AML-193 (cell line): ENCODE results near the gene PARP8.
"Not testable (repeated sequence)": the region's sequence is repeated elsewhere in the genome, so short reads cannot be mapped to it uniquely, and the experiment has no call there.

ENCODE experiments used
- DNase-seq, 2 experiments: peaks; one replicate each; lab custom pipeline; 2025; lab: John Stamatoyannopoulos, UW

The PARP8 gene, protein sequence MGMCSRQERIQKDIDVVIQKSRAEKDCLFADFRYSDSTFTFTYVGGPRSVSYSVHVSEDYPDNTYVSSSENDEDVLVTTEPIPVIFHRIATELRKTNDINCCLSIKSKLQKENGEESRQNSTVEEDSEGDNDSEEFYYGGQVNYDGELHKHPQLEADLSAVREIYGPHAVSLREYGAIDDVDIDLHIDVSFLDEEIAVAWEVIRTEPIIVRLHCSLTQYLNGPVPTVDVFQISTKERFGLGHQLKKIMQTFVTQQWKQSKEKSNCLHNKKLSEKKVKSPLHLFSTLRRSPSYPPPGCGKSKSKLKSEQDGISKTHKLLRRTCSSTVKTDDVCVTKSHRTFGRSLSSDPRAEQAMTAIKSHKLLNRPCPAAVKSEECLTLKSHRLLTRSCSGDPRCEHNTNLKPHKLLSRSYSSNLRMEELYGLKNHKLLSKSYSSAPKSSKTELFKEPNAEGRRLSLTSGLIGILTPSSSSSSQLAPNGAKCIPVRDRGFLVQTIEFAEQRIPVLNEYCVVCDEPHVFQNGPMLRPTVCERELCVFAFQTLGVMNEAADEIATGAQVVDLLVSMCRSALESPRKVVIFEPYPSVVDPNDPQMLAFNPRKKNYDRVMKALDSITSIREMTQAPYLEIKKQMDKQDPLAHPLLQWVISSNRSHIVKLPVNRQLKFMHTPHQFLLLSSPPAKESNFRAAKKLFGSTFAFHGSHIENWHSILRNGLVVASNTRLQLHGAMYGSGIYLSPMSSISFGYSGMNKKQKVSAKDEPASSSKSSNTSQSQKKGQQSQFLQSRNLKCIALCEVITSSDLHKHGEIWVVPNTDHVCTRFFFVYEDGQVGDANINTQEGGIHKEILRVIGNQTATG

DNA sequence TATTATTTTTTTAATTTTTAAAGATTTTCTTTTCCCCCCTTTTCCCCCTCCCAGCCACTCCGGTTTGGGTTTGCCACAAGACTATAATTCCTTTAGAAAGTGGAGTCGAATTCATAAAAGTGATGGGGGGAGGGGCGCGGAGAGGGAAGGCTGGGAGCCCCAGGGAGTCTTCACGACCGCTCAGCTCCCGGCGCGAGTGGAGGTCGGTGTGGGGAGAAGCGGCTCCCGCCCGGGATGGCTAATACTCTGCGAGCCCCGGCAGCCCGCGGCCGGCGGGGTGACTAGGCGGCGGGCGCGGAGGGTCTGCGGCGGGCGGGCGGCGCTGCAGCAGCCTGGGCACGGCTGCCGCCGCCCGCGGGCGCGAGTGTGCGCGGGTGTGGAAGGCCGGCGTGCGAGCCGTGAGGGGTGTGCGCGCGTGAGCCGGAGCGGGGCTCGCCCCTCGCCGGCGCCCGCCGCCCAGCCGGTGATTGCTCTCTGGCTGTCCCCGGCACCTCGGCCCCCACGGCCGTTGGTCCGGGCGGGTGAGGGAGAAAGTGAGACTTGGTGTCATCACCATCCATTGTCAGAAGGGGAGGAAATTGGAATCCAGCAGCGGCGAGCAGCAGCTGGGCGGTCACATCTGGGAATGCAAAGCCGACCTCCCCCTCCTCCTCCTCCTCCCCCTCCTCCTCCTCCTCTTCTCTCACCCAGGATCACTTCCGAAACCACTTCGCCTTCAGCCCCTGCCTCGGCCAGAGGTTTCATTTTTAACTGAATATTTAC lies at the start of gene PARP8:
TSS of gene PARP8 (plus strand) at position 377 of the 762 bp plus-strand sequence. CDS start 459 bp downstream, outside the sequence.
- DNase-seq, result peak; percentile 26 to 30

DNA sequence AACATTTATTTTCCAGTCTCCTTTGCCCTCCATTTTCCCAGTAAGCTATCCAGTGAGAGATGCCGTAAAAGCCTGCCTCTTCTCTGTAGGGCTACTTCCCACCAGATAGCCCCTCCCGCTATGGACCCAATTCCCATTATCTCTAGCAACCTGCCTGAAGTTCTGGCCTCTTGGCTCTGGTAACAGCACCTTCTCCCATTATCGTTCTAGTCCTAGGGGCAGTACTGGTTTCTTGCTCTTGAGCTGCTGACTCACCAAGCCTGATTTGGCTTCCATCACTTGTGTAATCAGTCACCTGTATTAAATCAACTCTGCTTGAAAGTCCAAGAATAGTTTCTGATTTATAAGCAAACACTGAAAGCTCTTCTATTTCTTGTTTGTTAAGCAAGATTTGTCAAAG lies 42.8 kb upstream of the PARP8 start:
- DNase-seq, result no peak

DNA sequence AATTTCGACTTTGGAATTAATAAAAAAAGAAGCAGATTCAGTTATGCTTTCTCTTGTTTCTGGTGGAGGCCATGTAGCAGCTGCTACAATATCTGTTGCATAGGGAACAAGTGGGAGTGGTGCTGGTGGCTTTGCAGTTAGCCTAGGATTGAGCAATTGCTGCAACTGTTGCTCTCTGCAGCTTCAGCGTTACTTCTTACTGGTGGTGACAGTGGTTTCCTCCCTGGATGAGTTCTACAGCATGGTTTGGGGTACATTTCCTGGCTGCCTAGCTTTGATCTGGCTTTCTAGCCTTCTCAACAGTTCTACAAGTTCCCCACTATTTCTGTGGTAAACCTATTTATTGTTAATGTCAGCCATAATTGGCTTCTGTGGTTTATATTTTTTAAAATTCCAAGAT lies 31.6 kb upstream of the PARP8 start:
- DNase-seq, result peak; percentile 87 to 91

DNA sequence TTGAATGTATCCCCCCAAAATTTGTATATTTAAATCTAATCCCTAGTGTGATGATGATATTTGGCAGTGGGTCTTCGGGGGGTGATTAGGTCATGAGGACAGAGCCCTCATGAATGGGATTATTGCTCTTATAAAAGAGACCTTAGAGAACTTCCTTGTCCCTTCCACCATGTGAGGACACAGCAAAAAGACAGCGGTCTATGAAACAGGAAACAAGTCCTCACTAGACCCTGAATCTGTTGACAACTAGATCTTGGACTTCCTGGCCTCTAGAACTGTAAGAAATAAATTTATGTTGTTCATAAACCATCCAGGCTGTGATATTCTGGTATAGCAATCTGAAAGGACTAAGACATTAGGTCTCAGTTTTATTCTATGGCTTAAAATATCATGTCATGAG lies 28.9 kb upstream of the PARP8 start:
- not testable (repeated sequence) for DNase-seq

DNA sequence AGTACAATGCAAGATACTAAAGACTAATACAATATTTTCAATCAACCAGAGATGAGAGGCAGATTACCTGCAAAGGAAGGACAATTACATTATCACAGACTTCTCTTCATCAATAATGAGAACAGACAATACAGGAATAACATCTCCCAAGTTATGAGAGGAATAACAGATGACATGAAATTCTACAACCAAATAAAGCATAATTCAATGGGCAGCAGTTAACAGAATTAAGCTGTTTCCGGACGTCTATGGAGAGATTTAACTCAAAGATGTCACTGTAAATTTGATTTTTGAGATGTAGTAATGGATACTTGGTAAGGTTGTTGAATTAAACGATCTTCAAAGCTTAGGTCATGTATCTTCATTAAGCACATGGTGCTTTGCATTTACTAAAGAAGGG lies 19.8 kb upstream of the PARP8 start:
- DNase-seq, result peak in 1 of 2 experiments; percentile 25

DNA sequence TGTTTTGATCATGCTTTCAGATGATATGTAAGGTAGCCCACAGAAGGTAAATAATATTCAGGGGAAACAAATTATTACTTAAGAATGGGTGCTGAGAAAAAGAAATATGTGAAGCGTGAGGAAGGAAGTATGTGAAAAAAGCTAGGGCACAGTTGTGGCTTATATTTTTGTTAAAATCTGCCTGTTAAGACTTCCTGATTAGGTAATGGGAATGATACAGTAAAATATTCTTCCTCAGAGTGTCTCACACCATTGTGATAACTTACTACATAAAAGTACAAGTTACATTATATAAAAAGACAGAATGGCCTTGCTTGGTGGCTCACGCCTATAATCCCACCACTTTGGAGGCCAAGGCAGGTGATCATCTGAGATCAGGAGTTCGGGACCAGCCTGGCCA lies 18.7 kb upstream of the PARP8 start:
- peak; percentile 72 to 76 for DNase-seq

DNA sequence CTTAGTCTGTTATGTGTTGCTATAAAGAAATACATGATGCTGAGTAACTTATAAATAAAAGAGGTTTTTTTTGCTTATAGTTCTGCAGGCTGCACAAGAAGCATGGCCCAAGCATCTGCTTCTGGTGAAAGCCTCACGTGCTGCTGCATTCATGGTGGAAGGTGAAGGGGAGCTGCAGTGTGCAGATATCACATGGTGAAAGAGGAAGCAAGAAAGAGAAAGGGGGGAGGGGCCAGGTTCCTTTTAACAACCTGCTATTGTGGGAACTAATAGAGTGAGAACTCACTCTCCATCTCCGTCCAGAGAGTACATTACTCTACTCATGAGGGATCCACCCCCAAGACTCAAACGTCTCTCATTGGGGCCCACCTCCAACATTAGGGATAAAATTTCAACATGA lies 12.5 kb upstream of the PARP8 start:
- peak; percentile 85 to 87 for DNase-seq

DNA sequence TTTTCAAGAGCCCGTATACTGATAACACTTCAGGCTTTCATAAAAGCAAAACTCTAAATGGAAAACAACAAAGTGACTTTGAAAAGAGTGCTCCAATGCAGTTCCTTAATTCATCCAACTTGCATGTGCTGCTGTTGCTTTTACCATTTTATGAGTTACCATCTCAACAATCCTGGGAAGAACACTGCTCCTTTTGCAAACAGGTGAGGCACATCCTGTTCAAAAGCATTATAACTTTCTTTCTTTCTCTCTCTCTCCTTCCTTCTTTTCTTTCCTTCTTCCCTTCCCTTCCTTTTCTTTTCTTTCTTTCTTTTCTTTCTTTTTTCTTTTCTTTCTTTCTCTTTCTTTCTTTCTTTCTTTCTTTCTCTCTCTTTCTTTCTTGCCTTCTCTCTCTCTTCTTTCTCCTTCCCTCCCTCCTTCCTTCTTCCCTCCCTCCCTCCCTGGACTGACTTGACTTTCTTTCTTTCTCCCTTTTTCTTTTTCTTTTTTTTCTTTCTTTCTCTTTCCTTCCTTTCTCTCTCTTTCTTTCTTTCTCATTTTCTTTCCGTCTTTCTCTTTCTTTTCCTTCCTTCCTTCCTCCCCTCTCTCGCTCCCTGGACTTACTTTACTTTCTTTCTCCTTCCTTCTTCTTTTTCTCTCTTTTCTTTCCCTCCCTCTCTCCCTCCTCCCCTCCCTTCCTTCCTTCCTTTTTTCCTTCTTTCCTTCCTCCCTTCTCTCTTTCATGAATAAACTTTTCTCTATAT lies 11.2 kb upstream of the PARP8 start:
- DNase-seq, result no peak

DNA sequence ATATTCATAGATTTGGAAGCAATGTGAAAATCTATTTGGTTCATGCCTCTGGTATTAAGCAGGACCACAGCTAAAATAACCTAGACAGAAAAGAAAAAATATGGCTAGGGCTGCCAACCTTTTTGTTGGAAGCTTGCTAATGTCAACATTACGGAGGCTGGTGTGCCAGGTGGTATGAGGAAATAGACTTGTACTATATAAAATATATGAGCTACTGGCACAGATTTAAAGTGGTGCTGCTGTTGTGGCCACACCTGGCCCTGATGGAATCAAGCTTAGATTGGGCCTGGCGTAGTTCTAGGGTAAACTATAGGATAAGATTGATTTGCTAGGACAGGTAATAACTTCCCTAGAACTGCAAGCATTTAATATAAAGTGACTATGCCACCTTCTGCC lies 10.6 kb upstream of the PARP8 start:
- DNase-seq, result no peak

DNA sequence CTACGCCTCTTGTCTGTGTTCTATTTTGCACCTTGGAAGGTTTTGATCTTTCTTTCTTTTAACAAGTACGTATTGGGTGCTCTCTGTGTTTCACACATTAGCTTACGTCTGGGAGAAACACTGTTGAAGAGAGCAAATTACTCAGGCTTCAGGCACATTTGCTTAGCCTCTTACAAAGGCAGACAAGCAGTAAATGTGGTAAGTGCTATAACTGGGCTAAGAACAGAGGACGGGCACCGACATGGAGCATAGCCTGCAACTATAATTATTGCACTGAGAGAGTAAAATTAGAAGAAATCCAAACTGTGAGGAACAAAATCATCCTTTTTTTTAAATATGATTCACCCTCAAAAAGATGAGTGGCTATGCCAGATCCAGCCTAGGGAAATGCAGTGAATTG lies 9.4 kb upstream of the PARP8 start:
- no peak for DNase-seq

DNA sequence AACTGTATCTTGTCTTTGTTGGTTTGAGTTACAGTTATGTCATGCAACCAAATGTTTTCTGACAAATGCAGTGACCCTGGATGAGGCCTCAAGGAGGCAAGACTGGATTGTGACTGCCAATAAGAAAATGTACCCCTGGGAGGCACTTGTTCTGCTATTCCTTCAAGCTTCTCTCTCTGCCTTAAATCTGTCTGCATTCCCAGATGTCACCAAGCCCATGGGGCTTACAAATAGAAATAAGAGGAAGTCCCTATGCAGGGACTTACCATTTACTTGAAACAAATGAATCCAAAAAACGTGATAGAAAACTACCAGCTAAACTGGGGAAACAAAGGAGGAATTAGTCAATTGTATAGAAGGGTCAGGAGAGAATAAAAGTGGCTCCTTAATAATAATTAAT lies 8.2 kb upstream of the PARP8 start:
- peak; percentile 14 to 16 for DNase-seq

DNA sequence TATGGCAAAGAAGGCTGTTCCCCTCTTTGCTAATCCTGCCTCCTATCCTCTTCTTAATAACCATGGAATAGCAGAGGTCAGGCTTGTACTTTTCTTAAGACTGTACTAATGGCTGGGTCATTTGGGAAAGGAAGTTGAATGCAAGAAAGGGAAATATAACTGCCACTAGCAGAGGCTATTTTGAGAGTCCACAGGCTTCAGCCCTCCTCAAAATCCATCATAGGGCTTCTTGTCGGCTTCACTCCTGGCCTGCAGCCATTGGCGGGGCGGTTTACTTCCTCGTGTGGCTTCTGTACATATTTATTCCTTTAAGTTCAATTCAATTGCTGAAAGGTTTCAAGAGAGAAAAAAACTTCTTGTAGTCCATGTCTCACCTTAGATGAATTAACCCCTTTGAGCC lies 2.8 kb upstream of the PARP8 start:
- DNase-seq, result peak; percentile 19 to 23

DNA sequence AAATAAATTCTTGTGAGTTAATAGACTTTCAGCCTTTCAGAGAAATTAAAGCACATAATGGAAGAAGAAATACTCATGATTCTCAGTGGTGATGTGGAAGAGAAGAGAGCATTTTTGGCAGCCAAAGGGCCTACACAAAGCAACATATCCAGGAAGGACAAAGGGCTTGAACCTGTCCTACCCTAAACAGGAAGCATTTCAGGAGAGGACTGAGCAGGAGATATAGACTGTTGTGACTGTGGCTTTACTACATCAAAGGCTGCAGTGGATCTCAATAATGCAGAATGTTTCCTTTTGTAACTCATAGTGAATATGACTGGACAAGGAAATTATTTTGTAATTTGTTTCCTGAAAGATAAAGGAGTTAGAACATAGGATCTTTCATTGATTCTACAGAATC lies 1.3 kb upstream of the PARP8 start:
- DNase-seq, result no peak

DNA sequence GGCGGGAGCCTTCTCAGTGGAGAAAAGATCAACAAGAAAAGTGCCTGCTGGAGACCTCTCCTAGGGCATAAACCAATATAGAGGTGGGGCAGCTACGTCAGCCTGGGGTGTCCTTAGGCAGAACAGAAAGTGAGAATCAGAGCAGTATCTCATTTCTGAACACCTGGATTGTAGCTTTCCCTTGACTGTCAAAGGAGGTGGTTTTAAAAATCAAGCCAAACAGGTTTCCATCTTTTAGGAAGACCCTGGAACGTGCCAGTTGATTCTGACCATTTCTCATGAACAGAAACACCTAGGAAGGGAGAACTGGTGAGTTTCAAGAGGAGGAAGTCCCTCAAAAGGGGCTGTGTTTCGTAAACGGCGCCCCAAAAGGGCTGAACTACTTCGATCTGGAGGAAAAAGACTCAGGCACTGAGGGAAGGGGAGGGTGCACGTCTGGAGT lies 655 bp upstream of the PARP8 start:
- peak; percentile 17 to 21 for DNase-seq

DNA sequence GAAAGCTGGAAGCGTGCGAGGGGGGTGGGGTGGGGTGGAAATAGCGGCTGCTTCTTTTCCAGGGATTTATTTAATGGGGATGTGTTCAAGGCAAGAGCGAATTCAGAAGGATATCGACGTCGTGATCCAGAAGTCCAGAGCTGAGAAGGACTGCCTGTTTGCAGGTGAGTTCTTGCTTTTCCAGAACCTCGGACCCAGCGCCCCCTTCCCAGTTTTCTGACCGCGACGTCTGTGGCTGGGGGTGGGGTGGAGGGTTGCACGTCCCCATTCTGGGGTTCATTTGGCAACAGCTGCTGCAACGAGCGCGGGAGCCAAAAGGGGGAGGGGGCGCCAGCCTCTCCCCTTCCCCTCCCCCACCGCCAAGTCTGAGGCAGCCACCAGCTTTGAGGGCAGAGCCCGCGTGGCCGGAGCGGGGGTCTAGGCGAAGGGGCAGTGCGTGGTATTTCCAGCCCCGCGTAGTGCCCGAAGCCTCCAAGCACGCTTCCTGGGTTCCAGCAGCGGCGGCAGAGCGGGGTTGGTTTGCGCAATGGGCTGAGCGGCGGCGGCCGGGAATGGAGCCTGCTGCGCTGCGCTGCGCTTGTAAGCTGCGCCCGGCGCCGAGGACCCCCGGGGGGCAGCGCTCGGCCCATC lies 701 bp downstream of the PARP8 start:
- DNase-seq, result no peak

DNA sequence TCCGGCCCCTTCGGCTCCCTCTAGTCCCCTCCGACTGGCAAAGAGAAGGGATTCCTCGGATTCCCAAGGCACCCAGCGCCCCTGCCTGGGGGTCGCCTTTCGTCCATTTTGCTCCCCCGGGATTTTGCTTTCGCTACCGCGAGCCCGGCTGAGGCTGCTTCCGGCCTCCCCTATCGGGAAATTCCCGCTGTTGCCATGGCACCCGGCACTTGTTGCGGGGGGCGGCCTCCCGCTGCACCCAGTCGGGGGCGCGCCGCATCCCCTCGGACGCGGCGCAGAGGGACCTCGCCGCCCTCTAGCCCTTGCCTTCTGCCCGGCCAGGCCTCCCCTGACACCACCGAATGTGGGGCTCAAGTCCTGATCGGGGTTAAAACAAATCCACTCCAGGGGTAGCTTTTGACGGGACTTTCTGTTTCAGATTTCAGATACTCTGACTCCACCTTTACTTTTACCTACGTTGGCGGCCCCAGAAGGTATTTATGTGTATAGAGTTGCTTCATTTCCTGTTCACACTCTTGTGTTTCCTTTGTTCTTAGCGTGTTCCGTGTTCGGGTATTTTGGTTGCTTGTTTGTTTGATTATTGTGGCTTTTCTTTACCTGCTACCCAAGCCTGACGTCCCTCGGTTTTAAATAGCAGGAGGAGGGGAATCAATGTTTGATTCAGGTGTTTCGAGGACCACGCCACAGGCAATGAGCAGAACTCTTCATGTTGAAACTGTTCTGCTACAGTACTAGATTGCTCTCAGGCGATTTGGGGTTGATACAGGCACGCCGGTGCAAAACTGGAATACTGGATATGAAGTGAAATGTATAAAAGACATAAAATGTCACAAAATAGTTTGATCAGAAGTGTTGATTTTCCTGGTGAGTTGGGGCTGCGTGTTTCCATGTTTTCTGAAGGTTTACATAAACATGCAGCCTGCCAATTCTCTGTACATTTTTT lies 1.5 kb downstream of the PARP8 start:
- no peak for DNase-seq

DNA sequence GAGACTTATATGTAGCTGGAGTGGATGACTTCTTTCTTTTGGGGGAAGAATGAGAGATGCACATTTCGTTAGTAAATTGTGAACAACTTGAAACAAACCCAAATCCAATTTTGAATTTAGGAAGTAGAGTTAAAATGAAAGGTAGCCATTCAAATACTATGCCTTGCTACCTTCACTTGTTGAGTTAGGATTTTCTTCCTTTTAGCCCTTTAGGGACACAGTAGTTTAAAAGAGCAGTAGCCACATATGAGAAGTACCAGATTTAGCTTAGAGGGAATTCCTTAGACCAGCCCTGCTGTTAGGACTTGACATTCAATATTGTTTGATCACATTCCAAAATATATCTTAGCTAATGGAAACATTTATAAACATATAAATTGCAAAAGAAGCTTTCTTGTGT lies 2.2 kb downstream of the PARP8 start:
- DNase-seq, result peak in 1 of 2 experiments; percentile 18

DNA sequence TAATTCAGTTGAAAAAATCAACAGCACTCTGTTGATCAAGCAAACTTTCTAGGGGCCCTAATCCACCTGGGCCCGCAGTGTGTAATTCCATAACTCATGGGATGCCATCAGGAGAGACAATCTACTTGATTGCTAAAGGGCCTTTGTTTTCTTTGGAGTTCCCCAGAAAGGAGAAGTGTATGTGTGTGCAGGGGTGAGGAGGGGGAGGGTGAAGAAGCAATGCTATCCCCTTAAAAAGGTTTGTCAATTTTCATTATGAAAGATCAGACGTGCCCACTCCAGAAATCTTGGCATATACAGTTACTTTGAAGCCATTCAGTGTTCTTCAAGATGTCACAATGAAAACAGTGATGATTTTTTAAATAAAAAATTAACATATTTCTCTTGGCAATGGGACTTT lies 6.2 kb downstream of the PARP8 start:
- peak in 1 of 2 experiments; percentile 16 for DNase-seq

DNA sequence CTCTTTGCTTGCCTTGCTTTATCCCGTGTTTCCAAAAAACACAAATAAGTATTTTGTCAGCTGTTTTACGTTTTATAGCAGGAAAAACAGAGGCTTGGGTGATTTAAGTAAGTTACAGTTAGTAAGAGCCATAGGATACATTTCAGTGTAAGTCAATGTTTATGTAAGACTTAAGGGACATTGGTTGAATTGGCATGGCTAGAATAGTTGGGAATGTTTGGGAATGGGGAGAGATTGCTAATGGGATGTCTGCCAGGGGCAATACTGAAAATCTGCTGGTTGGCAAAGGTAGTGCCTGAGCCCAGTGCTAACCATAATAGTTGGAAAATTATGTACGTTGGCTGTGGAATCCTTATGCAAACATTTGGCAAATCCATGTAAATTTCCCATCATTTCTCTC lies 7.0 kb downstream of the PARP8 start:
- DNase-seq, result not testable (repeated sequence)

DNA sequence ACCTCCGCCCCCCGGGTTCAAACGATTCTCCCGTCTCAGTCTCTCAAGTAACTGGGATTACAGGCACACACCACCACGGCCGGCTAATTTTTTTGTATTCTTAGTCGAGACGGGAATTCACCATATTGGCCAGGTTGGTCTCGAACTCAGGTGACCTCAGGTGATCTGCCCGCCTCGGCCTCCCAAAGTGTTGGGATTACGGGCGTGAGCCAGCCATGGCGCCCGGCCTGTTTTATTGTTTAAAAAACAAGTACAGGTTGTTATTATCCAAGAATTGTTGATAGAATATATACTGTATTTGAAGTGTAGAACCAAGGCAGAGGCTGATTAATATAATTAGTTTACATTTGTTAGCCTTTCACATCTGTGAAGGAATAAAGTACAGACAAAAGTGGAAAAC lies 8.9 kb downstream of the PARP8 start:
- no peak for DNase-seq
